Right renal cortex interstitium (tissue), 3 donors: ENCODE results near the gene RCAN3. TPM values are rescaled to one million over a fixed set of nuclear protein-coding genes. Genes with fewer than 3 reads are reported as not detected.
"Not testable (repeated sequence)": the region's sequence is repeated elsewhere in the genome, so short reads cannot be mapped to it uniquely, and the experiment has no call there.

Experiments
- DNase-seq, 3 donors: peaks; one replicate each; pipeline ENCODE4 v3.0.0-alpha.2; 2013; ENCODE audit warnings: low read depth in 3 of 3, low spot score in 2 of 3
- polyA plus RNA-seq, 3 donors: library from polyadenylated mRNA; unstranded; fragments of 120-200 nt; gene quantifications; one replicate each; pipeline ENCODE4 v1.2.1, GENCODE V29; 2013; ENCODE audit not compliant: insufficient read length in 3 of 3

RCAN3 gene
- polyA plus RNA-seq, 3 donors = 8.6 to 10.9 (median 10.9) TPM

DNA sequence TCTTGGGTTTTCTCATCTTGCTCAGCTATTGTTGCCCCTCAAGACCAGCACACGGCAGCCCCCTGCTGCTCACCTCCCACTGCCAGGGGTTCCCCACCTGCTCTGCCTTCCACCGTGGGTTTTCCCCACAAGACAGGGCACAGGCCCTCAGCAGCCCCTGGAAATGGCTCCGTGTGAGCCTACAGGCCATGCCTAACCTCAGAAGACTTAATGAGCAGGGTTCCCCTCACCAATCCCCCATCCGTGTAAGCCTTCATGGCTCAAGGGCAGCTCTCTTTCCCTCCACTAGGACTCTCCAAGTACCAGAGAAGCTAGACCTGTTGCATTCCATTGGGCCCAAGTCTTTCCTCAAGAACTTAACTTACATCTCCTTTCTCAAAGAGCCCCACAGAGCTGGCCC, 18.4 kb upstream of the RCAN3 start:
- no peak for DNase-seq

DNA sequence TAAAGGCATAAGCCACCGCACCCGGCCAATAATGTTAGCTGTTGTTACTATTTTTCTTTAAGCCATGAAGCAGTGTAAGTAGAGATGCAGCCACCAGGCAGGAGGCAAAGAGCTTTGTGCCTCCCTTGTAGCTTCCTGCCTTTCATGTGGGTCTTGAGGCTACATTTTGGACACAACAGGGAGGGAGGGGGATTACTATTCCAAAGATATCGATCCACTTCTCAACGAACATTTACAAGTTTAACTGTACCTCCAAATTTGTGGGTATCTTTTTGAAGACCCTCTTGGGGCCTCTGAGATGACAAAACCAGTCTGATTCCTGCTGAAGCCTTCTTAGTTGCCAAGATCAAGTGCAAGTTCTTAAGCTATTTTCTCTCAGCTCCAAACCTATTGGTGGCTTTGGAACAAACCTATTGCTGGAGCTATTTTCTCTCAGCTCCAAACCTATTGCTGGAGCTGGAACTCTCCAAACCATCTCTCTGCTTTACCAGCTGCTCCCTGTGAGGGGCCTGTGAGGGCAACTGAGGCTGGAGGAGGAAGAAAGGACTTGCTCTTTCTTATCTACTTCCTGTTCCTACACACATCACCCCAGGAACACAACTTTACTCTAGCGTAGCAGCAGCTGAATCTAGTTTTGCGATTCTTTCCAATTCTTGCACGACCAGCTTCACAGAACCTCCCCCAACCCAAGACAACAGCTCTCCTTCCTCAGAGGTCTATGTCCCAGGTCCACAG, 16.1 kb upstream of the RCAN3 start:
- no peak for DNase-seq

DNA sequence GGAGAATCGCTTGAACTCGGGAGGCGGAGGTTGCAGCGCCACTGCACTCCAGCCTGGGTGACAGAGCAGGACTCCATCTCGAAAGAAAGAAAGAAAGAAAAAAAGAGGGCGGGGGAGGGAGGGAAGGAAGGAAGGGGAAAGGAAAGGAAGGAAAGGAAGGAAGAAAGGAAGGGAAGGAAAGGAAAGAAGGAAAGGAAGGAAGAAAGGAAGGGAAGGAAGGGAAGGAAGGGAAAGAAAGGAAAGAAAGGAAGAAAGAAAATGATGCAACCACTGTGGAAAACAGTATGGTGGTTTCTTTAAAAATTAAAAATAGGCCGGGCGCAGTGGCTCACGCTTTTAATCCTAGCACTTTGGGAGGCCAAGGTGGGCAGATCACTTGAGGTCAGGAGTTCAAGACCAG, 15.2 kb upstream of the RCAN3 start:
- DNase-seq = no peak

DNA sequence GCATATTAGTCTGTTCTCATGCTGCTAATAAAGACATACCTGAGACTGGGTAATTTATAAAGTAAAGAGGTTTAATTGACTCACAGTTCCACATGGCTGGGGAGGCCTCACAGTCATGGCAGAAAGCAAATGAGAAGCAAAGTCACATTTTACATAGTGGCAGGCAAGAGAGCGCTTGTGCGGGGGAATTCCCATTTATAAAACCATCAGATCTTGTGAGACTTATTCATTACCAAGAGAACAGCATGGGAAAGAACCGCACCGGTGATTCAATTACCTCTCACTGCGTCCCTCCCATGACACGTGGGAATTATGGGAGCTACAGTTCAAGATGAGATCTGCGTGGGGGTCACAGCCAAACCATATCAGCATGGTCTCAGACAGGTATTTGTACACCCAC, 14.5 kb upstream of the RCAN3 start:
- DNase-seq = not testable (repeated sequence)

DNA sequence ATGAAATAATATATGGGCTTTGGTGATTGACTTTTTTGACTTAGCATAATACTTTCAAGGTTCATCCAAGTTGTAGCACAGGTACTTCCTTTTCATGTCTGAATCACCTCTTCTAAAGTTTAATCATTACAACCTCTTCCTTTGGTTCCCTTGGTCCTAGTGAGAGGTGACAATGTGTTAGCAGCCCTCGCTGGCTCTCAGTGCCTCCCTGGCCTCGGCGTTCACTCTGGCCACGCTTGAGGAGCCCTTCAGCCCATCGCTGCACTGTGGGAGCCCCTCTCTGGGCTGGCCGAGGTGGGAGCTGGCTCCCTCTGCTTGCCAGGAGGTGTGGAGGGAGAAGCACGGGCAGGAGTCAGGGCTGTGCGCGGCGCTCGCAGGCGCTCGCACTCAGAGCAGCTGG, 13.0 kb upstream of the RCAN3 start:
- DNase-seq = no peak

DNA sequence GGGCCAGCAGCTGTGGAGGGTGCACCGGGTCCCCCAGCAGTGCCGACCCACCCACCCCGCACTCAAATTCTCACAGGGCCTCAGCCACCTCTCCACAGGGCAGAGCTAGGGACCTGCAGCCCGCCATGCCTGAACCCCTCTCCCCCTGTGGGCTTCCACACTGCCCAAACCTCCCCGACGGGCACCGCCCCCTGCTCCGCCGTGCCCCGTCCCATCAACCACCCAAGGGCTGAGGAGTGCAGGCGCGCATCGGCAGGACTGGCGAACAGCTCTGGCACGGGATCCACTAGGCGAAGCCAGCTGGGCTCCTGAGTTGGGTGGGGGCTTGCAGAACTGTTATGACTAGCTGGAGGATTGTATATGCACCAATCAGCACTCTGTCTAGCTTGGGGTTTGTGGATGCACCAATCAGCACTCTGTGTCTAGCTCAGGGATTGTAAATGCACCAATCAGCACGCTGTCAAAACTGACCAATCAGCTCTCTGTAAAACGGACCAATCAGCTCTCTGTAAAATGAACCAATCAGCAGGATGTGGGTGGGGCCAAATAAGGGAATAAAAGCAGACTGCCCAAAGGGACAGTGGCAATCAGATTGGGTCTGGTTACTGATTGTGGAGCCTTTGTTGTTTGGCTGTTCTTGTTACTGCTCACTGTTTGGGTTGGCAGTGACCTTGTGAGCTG, 12.4 kb upstream of the RCAN3 start:
- no peak for DNase-seq

DNA sequence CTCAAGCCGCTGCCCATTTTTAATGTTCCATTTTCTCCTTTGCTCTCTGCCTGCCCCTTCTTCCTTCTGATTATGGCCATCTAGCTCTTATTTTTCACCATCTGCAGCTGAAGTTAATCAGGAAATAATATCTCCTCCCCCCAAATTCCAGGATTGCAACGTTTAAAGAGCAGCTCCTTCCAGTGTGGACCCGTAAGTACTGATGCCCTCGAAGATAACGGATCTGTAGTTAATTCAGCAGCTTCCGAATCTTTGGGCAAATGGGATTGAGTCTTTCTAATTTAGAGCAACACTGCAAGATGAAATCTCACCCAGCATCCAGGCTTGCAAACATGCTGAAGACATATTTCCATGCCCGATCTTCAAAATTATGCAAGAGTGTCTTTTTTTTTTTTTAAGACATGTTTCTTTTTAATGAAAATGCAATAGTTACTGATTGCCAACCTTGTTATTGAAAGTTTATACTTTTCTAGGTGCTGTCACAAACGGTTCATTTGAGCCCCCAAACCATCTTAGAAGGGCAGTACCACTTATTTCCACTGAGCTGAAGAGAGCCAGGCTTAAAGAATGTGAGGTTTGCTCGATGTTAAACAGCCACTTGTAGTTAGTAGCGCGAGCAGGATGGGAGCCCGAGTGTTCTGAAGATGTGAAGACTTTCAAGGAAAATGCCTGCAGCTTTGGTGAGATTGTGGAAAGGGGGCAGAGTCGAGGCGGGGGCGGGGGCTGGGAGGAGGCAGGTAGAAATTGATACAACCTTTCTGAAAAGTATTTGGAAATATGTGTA, 10.9 kb upstream of the RCAN3 start:
- DNase-seq = no peak

DNA sequence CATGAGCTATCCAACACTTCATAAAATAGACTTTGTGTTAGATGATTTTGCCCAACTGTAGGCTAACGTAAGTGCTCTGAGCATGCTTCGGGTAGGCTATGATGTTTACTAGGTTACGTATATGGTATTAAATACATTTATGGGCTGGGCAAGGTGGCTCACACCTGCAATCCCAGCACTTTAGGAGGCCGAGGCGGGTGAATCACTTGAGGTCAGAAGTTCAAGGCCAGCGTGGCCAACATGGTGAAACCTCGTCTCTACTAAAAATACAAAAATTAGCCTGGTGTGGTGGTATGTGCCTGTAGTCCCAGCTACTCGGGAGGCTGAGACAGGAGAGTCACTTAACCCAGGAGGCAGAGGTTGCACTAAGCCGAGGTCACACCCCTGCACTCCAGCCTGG, 9.7 kb upstream of the RCAN3 start:
- not testable (repeated sequence) for DNase-seq

DNA sequence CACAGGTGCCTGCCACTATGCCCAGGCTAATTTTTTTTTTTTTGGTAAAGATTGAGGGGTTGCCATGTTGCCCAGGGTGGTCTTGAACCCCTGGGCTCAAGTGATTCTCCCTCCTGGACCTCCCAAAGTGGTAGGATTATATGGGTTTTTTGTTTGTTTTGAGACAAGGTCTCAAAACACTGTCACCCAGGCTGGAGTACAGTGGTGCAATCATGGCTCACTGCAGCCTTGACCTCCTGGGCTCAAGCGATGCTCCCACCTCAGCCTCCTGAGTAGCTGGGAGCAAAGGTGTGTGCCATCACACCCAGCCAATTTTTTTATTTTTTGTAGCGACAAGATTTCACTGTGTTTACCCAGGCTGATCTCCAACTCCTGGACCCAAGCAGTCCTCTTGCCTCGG, 8.9 kb upstream of the RCAN3 start:
- no peak for DNase-seq

DNA sequence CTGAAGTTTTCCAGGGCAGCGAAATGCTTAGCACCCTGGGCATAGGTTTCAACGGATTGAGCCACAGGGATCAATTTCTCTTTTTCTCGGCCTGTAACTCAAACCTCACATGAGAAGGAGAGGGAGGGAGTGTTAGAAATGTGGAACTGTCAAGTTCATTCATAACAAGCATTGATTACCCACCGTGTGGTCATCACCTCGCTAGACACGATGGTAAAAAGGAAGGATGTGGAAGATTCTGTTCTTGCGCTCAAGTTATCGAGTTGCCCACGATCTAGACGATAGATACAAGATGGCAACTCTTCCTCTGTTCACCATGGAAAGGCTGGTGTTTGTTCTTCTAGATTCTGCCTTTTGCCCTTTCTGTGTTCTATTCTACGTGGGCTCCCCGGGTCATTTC, 4.0 kb upstream of the RCAN3 start:
- no peak for DNase-seq

DNA sequence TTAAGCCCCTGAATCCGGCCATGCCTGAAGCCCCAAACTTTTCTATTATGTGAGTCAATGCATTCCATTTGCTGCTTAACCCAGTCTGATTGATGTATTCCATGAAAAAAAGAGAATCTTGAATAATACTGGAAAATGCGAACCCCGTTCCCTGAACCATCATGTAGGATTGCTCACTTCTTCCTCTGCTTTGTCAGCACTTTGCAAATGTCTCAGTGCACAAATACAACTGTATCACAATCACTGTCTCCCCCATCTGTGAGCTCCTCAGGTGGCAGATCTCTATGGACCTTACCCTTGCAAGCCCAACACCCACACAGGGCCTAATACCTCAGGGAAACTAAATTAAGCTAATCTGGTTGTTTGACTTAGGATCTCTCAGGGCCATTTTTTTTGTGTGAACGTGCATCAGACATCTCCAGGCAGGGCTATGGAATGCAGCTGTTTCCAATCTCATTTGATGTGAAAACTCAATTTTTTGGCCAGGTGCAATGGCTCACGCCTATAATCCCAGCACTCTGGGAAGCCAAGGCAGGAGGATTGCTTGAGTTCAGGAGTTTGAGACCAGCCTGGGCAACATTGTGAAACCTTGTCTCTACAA, 2.1 kb upstream of the RCAN3 start:
- DNase-seq = no peak

DNA sequence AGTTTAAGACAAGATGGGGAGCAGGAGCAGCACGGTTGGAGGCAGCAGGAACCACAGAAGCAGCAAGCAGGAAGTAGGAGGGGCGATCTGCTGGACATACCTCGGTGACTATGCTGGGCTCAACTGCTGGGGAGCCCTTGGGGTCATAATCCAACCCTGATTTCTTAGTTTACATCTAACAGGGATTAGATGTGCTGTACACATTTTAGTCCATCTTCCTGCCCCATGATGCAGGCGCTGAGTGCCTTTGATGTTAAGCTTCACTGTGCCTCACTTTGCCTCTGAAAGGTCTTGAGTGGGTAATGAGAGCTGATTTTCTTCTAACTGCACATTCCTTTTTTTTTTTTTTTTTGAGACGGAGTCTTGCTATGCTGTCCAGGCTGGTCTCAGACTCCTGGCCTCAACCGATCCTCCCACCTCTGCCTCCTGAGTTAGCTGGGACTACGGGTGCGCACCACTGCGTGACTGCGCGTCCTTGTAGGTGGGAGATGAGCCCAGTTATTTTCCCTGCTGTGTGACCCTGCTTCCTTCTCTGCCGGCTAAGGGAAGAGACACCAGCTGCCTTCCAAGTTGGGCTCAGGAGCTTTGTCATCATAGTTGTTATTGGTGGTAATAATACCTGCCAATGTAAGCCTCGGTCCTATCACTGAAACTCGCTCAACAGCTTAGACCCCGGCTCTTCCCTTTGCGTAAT, 1.1 kb upstream of the RCAN3 start:
- no peak for DNase-seq

DNA sequence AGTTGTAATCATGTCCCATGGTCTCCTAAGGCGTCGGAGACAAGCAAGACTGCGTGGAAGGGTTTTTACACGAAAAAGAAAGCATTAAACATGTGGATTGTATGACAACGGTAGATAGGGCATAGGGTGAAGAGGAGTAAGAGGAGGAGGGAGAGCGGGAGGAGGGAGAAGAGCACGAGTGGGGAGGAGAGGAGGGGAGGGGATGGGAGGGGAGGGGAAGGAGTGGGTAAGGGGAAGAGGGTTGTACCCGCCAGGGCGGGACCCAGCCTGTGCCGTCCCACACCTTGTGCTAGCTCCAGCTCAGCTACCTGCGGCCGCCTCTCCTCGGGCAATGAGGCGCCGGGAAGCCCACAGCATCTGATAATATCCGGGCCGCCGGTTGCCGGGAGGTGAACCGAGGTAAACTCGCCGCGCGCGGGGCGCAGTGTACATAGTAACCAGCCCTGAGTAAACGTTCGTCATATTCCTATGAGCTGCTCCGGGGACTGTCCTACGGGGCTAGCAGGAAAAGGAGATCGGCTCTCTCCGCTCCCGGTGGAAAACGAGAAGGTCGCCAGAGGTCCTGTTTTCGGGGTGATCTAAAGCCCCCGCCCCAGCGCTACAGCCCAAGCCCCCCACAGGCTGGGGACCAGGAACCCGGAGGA, 449 bp upstream of the RCAN3 start:
- peak in 1 of 3 donors; percentile 54 for DNase-seq

DNA sequence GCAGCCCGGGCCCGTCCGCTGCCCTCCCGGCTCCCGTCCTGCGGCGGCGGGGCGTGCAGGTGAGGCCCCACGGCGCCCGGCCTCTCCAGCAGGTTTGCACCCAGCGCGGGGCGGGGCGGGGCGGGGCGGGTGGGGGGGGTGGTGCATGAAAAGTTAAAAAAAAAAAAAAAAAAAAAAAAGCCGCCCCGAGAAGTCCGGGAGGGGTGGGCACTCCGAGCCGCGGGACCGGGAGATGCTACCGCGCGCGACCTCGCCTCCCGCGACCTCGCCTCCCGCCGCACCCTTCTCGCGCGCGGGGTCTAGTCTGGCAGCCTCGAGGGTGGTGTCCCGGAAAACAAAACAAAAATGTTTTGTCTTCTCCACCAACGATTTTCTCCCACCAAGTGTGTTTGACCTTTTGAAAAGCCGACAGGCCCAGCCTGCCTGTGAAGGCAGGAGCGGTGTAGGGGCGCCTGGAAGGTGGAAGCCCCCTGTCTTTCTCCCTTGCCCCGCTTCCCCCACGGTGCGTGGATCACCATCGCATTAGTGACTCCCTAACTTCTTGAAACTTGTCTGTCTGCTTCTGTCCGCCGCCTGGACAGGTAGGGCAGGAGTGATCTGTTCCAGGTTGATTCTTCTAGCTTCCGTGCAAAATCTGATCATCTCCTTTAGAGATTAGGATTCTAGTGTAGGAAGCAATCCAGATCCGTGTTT, 569 bp downstream of the RCAN3 start:
- no peak for DNase-seq

DNA sequence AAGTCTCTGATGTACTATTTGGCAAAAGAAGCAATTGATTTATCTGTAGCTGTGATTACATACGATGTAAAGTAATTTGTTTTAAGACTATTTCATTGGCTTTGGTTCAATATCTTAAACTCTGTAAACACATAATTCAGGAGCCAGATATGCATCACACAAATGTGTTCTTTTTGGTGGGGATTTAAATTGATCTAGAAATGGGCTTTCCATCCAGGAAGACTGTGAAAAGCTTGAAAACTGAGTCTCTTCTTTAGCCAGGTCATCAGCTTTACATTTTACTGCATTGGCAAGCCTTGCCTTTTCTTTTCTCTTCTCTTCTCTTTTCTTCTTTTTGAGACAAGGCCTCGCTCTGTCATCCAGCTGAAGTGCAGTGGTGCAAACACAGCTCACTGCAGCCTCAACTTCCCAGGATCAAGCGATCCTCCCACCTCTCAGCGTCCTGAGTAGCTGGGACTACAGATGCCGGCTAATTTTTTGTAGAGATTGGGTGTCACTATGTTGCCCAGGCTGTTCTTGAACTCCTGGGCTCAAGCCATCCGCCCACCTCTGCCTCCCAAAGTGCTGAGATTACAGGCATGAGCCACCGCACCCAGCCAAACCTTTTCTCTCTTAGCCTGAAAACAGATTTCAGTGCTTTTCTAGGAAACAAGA, 1.4 kb downstream of the RCAN3 start:
- DNase-seq = no peak

DNA sequence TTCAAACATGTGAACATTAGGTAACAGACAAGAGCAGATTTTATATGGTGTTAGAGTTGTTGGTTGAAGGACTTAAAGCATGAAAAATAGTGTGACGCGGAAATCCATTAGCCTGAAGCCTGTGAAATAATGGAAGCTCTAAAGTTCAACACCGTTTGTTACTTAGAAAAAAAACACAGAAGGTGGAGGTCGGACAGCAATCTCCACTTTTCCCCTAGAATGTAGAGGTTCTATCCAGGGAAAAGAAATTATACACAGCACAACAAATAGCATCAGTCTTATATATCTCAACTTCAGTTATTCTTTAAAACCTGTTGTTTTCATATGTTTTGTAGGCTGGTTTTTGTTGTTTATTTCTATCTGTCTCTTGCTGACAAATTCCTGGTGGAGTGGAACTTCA, 1.9 kb downstream of the RCAN3 start:
- no peak for DNase-seq

DNA sequence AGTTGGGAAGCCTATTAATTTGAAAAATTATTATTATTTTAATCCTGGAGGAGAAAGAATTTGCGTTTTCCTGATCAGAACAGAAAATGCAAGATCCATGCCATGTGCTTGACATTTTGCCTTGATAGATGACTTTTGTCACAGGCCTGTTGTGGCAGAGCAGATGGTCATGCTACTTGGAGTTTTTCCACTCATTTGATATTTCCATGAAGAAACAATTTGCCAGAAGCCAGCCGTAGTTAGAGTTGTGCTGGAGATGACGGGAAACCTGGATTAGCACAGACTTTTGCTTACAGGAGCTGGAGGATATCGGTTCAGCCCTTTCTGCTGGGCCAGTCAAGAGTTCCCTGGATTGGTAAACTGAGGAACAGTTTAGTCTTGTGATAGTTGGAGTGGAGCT, 3.2 kb downstream of the RCAN3 start:
- no peak for DNase-seq

DNA sequence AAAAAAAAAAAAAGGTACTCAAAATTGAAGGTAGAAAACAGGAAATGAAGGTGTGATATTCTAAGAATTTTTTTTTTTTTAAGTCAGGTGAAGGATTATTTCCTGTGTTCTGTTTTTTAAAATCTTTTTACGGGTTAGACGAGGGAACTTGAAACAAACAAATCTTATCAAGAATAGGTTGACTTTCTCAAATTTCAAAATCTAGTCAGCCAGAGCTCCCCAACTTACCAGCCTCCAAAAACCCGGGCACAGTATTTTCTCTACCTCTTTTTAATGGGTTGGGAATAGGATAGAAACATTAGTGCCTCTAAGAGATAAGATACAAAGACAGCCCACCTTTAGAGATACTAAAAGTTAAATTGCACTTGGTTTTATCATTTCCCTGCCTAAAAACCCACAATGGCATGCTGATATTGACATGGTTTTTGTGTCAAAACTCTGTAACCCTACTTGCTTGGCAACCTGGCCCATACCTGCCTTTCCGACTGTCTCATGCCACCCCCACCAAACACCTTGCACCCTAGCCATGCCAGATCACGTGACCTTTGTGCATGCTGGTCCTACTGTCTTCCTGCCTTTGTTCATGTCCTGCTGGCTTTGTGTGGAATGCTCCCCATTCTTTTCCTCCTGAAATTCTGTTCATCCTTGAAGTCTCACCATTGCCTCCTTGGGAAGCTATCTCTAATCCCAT, 4.2 kb downstream of the RCAN3 start:
- DNase-seq = no peak

DNA sequence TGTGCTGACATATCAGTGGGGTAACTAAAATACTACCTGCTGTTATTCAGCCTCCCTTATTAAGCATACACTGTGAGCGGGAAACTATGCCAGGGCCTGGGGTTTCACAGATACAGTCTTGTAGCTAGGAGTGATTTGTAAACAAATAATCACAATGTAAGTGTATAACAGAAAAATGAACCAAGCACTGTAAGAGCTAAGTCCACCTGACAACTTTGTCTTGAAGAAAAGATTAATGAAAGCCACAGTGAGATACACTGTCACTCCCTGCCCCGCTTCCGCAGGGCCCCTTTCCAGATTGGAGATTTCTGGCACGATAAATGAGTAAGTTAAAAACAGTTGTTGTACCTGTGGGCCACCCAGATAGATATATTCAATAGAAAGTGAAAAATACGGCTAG, 4.8 kb downstream of the RCAN3 start:
- no peak for DNase-seq
